Endothelial cell of umbilical vein (primary cell): ENCODE measurements around the gene GIT2. TPM values are rescaled to one million over a fixed set of nuclear protein-coding genes. Genes with fewer than 3 reads are reported as not detected.

ENCODE experiments used
- BruUV-seq: library from RNA; stranded (reverse); fragments of 400-500 nt; replicated peaks from 2 replicates; lab custom pipeline; 2021; lab: Mats Ljungman, UMichigan
- CTCF ChIA-PET: fragments of 300-600, 350-600 bp; sonication (Branson Sonifier 250); formaldehyde crosslinking; loops from one replicate; lab custom pipeline; 2021; ENCODE audit warnings: antibody characterized with exemption, inconsistent platforms; lab: Charles Lee
- POLR2A ChIA-PET: fragments of 300-600, 350-600 bp; sonication (Branson Sonifier 250); formaldehyde crosslinking; loops from one replicate; lab custom pipeline; 2021; ENCODE audit warnings: antibody characterized with exemption, inconsistent platforms; lab: Charles Lee
- DNase-seq: peaks from one replicate; pipeline ENCODE4 v3.0.0-alpha.2; 2011; ENCODE audit warnings: low read depth, low spot score
- FAIRE-seq: peaks from 2 replicates; lab custom pipeline; 2011; peaks lifted over from hg19 to GRCh38; lab: Jason Lieb, UNC
- H2AFZ ChIP-seq: 2 replicates; pipeline ENCODE4 v1.6.0; 2012; ENCODE audit warnings: low read depth, low read length, control low read depth, inconsistent platforms
- H3K27ac ChIP-seq: 2 replicates; pipeline ENCODE4 v1.5.1; 2011; ENCODE audit warnings: low read depth, mild to moderate bottlenecking, control low read depth, low read length, moderate library complexity; ENCODE audit not compliant: insufficient read depth
- H3K27me3 ChIP-seq, 2 experiments: 2 replicates each; pipeline versions ENCODE4 v1.6.0 to v1.6.1; 2011; ENCODE audit warnings: low read length in 2 of 2, mixed read lengths in 1 of 2; ENCODE audit not compliant: control insufficient read depth in 2 of 2, insufficient read depth in 2 of 2
- H3K36me3 ChIP-seq, 2 experiments: 2 replicates in 1 of 2; 3 replicates in 1 of 2; pipeline ENCODE4 v1.5.1; 2011; ENCODE audit warnings: low read length in 2 of 2, mild to moderate bottlenecking in 1 of 2, moderate library complexity in 1 of 2; ENCODE audit not compliant: control insufficient read depth in 2 of 2, insufficient read depth in 2 of 2; ENCODE audit errors: extremely low read depth in 1 of 2
- H3K4me1 ChIP-seq: 3 replicates; pipeline ENCODE4 v1.5.1; 2011; ENCODE audit warnings: mild to moderate bottlenecking, low read length; ENCODE audit not compliant: control insufficient read depth, insufficient read depth; ENCODE audit errors: extremely low read depth
- H3K4me2 ChIP-seq: 2 replicates; pipeline ENCODE4 v1.6.1; 2011; ENCODE audit warnings: low read length, control low read depth, mixed read lengths; ENCODE audit not compliant: insufficient read depth
- H3K4me3 ChIP-seq, 3 experiments: fragments of 200-600 bp in 1 of 3; sonication (generic), shearing (Covaris generic) in 1 of 3; replicated peaks in 1 of 3; 2 replicates each; pipeline ENCODE4 v1.5.1; 2011 to 2016; ENCODE audit warnings: control low read depth in 3 of 3, low read length in 3 of 3, mild to moderate bottlenecking in 2 of 3, inconsistent platforms in 1 of 3, low read depth in 1 of 3, moderate library complexity in 1 of 3; ENCODE audit not compliant: insufficient read depth in 1 of 3
- H3K79me2 ChIP-seq: 2 replicates; pipeline ENCODE4 v1.6.0; 2012; ENCODE audit warnings: low read length, inconsistent platforms; ENCODE audit not compliant: control insufficient read depth, insufficient read depth
- H3K9ac ChIP-seq: replicated peaks from 2 replicates; pipeline ENCODE3; 2011; ENCODE audit warnings: low read length, control low read depth; ENCODE audit not compliant: insufficient read depth; ENCODE audit errors: extremely low read depth
- H3K9me1 ChIP-seq: replicated peaks from 3 replicates; pipeline ENCODE4 v1.6.0; 2011; ENCODE audit warnings: mild to moderate bottlenecking, low read length; ENCODE audit not compliant: control insufficient read depth, insufficient read depth; ENCODE audit errors: extremely low read depth
- H3K9me3 ChIP-seq: replicated peaks from 2 replicates; pipeline ENCODE4 v1.5.1; 2012; ENCODE audit warnings: low read length, inconsistent platforms; ENCODE audit not compliant: control insufficient read depth, insufficient read depth
- H4K20me1 ChIP-seq: replicated peaks from 2 replicates; pipeline ENCODE3; 2011; ENCODE audit warnings: mild to moderate bottlenecking, low read length; ENCODE audit not compliant: control insufficient read depth, insufficient read depth; ENCODE audit errors: extremely low read depth
- CTCF ChIP-seq, 2 donors: IDR thresholded peaks; 1 replicate in 1 of 2; 2 replicates in 1 of 2; pipeline ENCODE4 v1.5.1; 2011; ENCODE audit warnings: low read length in 2 of 2, mild to moderate bottlenecking in 2 of 2, moderate library complexity in 2 of 2, control low read depth in 1 of 2, inconsistent platforms in 1 of 2, low read depth in 1 of 2; ENCODE audit not compliant: insufficient read depth in 1 of 2; ENCODE audit errors: extremely low read depth in 1 of 2
- EZH2 ChIP-seq: IDR thresholded peaks from 2 replicates; pipeline ENCODE4 v1.6.1; 2012; ENCODE audit warnings: borderline replicate concordance, low read depth, mild to moderate bottlenecking, moderate library complexity, low read length, inconsistent platforms; ENCODE audit not compliant: severe bottlenecking
- FOS ChIP-seq: IDR thresholded peaks from 2 replicates; pipeline ENCODE4 v1.6.1; 2011; ENCODE audit warnings: mild to moderate bottlenecking, low read length, moderate library complexity, borderline replicate concordance; ENCODE audit not compliant: insufficient read depth
- GATA2 ChIP-seq: IDR thresholded peaks from 2 replicates; pipeline ENCODE4 v1.7.0; 2011; ENCODE audit warnings: low read depth, mild to moderate bottlenecking, moderate library complexity, mixed read lengths, low read length; ENCODE audit not compliant: insufficient read length, insufficient read depth
- MYC ChIP-seq: IDR thresholded peaks from one replicate; pipeline ENCODE4 v1.6.1; 2011; ENCODE audit warnings: mild to moderate bottlenecking, low read depth, low read length
- POLR2A ChIP-seq: IDR thresholded peaks from 2 replicates; pipeline ENCODE4 v1.6.1; 2012; ENCODE audit warnings: low read depth, mild to moderate bottlenecking, control low read depth, low read length
- POLR2AphosphoS5 ChIP-seq: IDR thresholded peaks from 2 replicates; pipeline ENCODE4 v1.6.1; 2012; ENCODE audit warnings: low read depth, mild to moderate bottlenecking, control low read depth, low read length, moderate library complexity; ENCODE audit not compliant: insufficient read depth
- dilution Hi-C: fragments of 300-500 bp; cut with MboI; formaldehyde crosslinking; loops from one replicate; pipeline ENCODE4 v1.15.0; 2019; ENCODE audit warnings: low sequenced_read_pairs; ENCODE audit not compliant: extremely low pct_ligation_motif_present
- intact Hi-C: fragments of 100-400 bp; cut with micrococcal nuclease; formaldehyde crosslinking; loops from one replicate; pipeline ENCODE4 v1.10.0; 2022
- polyA plus RNA-seq, 4 experiments: library from polyadenylated mRNA; depleted of rRNA in 3 of 4; stranded (reverse) in 3 of 4; unstranded in 1 of 4; fragments of >200 nt; gene quantifications; 2 replicates each; pipeline versions ENCODE4 v1.2.1 to v1.2.3, GENCODE V29; 2011 to 2012; ENCODE audit warnings: missing spikeins in 1 of 4
- total RNA-seq: library from RNA; stranded (reverse); gene quantifications from 2 replicates; pipeline ENCODE4 v1.2.3, GENCODE V29; 2021
- TF ChIP-seq, protein P1 (sequence below): IDR thresholded peaks from 2 replicates; pipeline ENCODE4 v1.6.1; 2011; ENCODE audit not compliant: insufficient read depth, insufficient read length

Gene GIT2
- total and polyA plus RNA-seq, 2 donors (not counting 3 experiments of a cell fraction or from before 2014, with no cell fraction given) = 37.3 to 77.2 TPM

GRCh38 chr12:109943811-109944210 is 52.4 kb downstream of the GIT2 start:
- TF ChIP-seq GATA2 (no peak), CTCF (IDR thresholded peaks at IDR 0.05; ENCODE audit: extremely low read depth in 1 of 2, insufficient read depth in 1 of 2, low read depth in 1 of 2, low read length in 2 of 2) (no peak)
- H3K4me3 ChIP-seq = no peak overlapping the region
- CTCF ChIA-PET = interaction anchor here (1.0 kb wide), 1 partner anchor 43 kb away, joined by 3 read pairs; the partner anchor contains the start of gene TCHP

DNA sequence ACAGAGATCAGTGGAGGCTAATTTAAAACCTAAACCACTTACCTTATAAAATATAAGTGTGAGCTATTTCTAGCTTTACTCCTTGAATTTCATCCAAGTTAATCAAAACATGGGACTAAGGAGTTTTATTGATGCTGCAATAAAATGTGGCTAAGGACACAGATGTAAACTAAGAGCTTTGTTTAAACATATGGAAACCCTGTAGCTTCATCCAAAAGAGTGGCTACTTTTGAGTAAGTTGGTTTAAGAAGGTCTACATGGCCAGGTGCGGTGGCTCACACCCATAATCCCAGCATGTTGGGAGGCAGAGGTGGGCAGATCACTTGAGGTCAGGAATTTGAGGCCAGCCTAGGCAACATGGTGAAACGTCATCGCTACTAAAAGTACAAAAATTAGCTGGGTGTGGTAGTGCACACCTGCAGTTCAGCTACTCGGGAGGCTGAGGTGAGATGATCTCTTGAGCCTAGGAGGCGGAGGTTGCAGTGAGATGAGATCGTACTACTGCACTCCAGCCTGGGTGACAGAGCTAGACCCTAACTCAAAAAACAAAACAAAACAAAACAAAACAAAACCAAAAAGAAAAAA is 55.7 kb downstream of the GIT2 start:
- Histone ChIP-seq H3K79me2 (no peaks in the 10 kb centered on the region), H4K20me1 (no peaks in the 10 kb centered on the region), H3K4me1 (peaks cover 32% of the 10 kb centered on the region), H3K27me3 (no peaks in the 10 kb centered on the region), H2AFZ (no peak overlapping the region), H3K4me3 (no peak overlapping the region), H3K27ac (no peak overlapping the region), H3K9ac (no peak overlapping the region), H3K9me3 (no peaks in the 10 kb centered on the region), H3K36me3 (peaks cover 3 to 7% of the 10 kb centered on the region in 2 experiments), H3K4me2 (no peak overlapping the region), H3K9me1 (no peaks in the 10 kb centered on the region)
- dilution Hi-C loops (no loop called here), intact Hi-C loops (no loop called here)
- DNase-seq (no peak), FAIRE-seq (no peak)
- CTCF ChIA-PET = interaction anchor here (3.0 kb wide), 1 partner anchor 9 kb away, joined by 12 read pairs; no protein-coding TSS in a partner anchor
- no TSS peak for BruUV-seq
- POLR2A ChIA-PET = no interaction called here
- TF ChIP-seq FOS (no peak), POLR2AphosphoS5 (no peak), GATA2 (no peak), POLR2A (no peak), CTCF (IDR thresholded peaks at IDR 0.05; ENCODE audit: extremely low read depth in 1 of 2, insufficient read depth in 1 of 2, low read depth in 1 of 2, low read length in 2 of 2) (no peak), EZH2 (no peak), MYC (no peak)
- TF ChIP-seq, protein P1, sequence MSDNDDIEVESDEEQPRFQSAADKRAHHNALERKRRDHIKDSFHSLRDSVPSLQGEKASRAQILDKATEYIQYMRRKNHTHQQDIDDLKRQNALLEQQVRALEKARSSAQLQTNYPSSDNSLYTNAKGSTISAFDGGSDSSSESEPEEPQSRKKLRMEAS = no peak

More at GRCh38 chr12:109943811-109944210, 52.4 kb downstream of the GIT2 start:
- Histone ChIP-seq H2AFZ (no peak overlapping the region), H3K79me2 (no peaks in the 10 kb centered on the region), H3K4me1 (peaks cover 28% of the 10 kb centered on the region), H3K9me1 (no peaks in the 10 kb centered on the region), H3K9ac (no peak overlapping the region), H4K20me1 (no peaks in the 10 kb centered on the region), H3K4me2 (no peak overlapping the region), H3K36me3 (peaks cover 4 to 11% of the 10 kb centered on the region in 2 experiments), H3K9me3 (no peaks in the 10 kb centered on the region), H3K27ac (no peak overlapping the region), H3K27me3 (no peaks in the 10 kb centered on the region)
- no peak for FAIRE-seq
- intact Hi-C loops = no loop called here
- BruUV-seq = no TSS peak
- dilution Hi-C loops = no loop called here
- POLR2A ChIA-PET = interaction anchor here (0.5 kb wide), 1 partner anchor 487 kb away, joined by 4 read pairs; no protein-coding TSS in a partner anchor
- no peak for DNase-seq
